ENCODE data around the gene LPIN2.

LPIN2 gene

DNA sequence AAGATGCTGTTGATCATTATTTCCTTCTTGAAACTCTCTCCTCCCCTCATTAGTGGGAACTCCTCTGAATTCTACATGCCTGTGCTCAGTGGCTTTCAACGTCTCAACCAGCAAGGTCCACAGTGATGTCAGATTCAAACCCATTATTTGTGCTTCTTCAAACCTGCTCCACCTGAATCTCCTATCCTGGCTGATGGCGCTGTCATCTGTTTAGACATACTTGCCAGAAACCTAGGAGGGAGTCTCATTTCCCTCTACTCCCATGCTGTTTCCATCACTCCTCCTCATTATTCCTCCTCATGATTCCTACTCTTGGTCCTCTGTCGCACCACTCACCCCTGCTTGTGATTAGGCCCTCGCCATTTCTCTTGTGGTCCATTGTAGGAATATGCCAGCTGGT lies 2.9 kb upstream of the LPIN2 start:
- no peak for DNase-seq (ENCODE audit: extremely low read depth, insufficient read length)
- H3K27me3 ChIP-seq (replicated peaks; ENCODE audit: control insufficient read depth, insufficient read depth, low read length), result no peaks in the 10 kb centered on the region
- TF ChIP-seq, protein P1, sequence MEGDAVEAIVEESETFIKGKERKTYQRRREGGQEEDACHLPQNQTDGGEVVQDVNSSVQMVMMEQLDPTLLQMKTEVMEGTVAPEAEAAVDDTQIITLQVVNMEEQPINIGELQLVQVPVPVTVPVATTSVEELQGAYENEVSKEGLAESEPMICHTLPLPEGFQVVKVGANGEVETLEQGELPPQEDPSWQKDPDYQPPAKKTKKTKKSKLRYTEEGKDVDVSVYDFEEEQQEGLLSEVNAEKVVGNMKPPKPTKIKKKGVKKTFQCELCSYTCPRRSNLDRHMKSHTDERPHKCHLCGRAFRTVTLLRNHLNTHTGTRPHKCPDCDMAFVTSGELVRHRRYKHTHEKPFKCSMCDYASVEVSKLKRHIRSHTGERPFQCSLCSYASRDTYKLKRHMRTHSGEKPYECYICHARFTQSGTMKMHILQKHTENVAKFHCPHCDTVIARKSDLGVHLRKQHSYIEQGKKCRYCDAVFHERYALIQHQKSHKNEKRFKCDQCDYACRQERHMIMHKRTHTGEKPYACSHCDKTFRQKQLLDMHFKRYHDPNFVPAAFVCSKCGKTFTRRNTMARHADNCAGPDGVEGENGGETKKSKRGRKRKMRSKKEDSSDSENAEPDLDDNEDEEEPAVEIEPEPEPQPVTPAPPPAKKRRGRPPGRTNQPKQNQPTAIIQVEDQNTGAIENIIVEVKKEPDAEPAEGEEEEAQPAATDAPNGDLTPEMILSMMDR (IDR thresholded peaks at IDR 0.05; ENCODE audit: insufficient read depth, low read length, poor library complexity, severe bottlenecking), result no peak
- no peaks in the 10 kb centered on the region for H3K36me3 ChIP-seq (ENCODE audit: control insufficient read depth, insufficient read depth, low read length)
- no peak overlapping the region for H3K4me3 ChIP-seq (replicated peaks; ENCODE audit: low read depth, low read length)

DNA sequence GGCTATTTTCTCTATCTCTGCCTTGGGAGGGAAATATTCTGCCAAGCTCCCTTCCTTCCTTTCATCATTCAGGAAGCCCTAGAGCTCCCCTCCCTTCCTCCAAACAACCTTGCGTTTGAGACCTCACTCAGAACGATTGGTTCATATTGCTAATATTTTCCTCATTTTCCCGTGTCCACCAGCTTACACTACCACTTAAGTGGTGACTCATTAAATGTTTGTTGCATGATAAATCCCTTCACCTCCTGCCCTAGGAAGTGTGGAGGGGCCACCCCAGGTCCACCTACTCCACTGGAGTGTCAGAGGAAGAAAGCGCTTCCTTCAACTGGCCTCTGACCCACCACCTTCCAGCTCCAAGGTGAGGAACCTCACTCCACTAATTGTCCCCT lies 2.3 kb upstream of the LPIN2 start:
- H3K36me3 ChIP-seq (ENCODE audit: control insufficient read depth, insufficient read depth, low read length), result no peaks in the 10 kb centered on the region
- TF ChIP-seq, protein P1 (IDR thresholded peaks at IDR 0.05; ENCODE audit: insufficient read depth, low read length, poor library complexity, severe bottlenecking), result no peak
- no peak for DNase-seq (ENCODE audit: extremely low read depth, insufficient read length)
- no peaks in the 10 kb centered on the region for H3K27me3 ChIP-seq (replicated peaks; ENCODE audit: control insufficient read depth, insufficient read depth, low read length)
- H3K4me3 ChIP-seq (replicated peaks; ENCODE audit: low read depth, low read length), result no peak overlapping the region

DNA sequence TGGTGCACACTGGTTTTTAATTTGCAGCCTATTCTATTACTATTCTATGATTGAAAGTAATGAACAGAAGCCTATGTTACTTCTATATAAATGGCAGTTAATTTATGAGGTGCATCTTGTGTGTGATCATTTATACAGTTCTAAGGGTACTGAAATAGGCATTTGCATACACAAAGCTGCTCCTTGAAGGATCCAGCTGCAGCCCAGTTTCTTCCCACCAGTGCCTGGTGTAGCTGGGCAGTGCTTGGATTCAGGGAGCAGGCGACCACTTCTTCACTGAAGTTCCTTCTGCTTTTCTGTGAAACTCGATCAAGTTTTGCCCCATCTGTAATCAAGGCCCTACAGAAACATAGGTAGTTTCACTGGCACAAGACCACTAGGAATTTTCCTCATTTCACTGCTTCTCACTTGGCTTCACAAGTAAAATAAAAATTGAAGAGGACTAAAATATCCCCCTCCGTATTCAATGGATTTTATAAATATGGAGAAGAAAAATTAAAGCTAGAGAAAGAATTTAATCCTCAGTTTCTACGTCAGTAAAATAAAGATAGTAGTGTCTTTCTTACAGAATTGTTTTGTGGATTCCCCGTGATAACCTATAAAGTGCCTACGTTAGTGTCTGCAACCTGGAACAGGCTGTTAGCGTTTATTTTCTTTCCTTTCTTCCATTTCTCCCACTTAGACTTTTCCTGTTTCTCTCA lies 1.7 kb upstream of the LPIN2 start:
- Histone ChIP-seq H3K4me3 (replicated peaks; ENCODE audit: low read depth, low read length) (no peak overlapping the region), H3K27me3 (replicated peaks; ENCODE audit: control insufficient read depth, insufficient read depth, low read length) (no peaks in the 10 kb centered on the region), H3K36me3 (ENCODE audit: control insufficient read depth, insufficient read depth, low read length) (no peaks in the 10 kb centered on the region)
- DNase-seq (ENCODE audit: extremely low read depth, insufficient read length), result no peak
- TF ChIP-seq, protein P1 (IDR thresholded peaks at IDR 0.05; ENCODE audit: insufficient read depth, low read length, poor library complexity, severe bottlenecking), result no peak

DNA sequence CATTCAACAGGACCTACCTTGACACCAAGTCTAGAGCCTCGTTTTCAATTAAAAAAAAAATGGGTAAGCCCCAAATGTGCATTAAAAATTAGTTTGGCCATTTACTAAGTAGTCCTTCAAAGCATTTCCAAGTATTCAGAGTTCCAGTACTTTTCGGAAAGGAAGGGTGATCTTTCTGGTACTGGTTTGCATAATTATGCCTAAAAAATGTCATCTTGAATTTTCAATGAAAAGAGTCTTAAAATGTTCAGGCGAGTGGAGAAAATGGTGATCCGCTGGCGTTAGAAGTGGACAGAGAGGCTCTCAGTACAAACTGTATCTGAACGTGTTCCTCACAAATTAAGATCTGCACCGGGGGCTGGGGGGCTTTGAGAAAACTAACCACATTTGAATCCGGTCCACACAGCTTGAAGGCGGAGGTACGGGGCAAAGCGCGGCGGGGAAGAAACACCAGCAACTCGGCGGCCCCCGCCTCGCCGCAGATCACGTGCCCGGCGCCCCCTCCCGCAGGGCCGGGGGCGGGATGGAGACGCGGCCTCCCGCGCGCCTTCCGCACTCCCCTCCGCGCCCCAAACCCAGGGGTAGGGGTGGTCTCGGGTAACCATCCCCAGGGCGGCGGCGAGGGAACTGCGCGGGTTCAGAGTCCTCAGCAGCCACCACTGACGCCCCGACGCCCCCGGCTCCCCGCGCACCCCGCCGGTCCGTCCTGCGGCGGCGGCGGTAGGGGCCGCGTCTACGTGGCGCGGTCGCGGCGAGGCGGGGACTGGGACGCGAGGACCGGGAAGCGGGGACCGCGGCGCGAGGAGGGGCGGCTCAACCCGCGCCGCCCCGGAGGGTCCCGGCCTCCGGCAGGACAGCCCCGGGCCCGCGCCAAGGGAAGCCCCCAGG lies 564 bp downstream of the LPIN2 start:
- no peaks in the 10 kb centered on the region for H3K27me3 ChIP-seq (replicated peaks; ENCODE audit: control insufficient read depth, insufficient read depth, low read length)
- H3K4me3 ChIP-seq (replicated peaks; ENCODE audit: low read depth, low read length), result peak overlapping the region; percentile 75
- TF ChIP-seq, protein P1 (IDR thresholded peaks at IDR 0.05; ENCODE audit: insufficient read depth, low read length, poor library complexity, severe bottlenecking), result no peak
- no peak for DNase-seq (ENCODE audit: extremely low read depth, insufficient read length)
- no peaks in the 10 kb centered on the region for H3K36me3 ChIP-seq (ENCODE audit: control insufficient read depth, insufficient read depth, low read length)

DNA sequence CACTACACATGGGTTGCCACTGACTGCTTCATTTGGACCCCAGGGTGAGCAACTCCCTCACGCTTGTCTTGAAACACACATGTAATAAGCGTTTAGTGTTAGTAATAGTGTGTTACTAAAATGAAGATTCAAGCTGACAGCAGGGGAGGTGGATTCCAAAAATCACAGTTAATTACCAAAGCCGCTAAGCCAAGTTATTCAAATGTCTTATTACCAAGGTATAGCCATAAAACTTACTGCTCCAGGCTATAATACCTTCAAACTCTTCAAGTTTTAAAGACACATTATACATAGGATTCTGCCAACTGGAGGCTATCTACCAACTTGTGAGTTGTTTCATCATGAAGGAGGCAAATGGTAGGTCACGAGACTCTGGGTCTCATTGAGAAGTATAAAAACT lies 2.9 kb downstream of the LPIN2 start:
- no peaks in the 10 kb centered on the region for H3K36me3 ChIP-seq (ENCODE audit: control insufficient read depth, insufficient read depth, low read length)

More for the DNA sequence above, 2.9 kb downstream of the LPIN2 start:
- DNase-seq (ENCODE audit: extremely low read depth, insufficient read length), result no peak
- TF ChIP-seq, protein P1 (IDR thresholded peaks at IDR 0.05; ENCODE audit: insufficient read depth, low read length, poor library complexity, severe bottlenecking), result no peak
- no peaks in the 10 kb centered on the region for H3K27me3 ChIP-seq (replicated peaks; ENCODE audit: control insufficient read depth, insufficient read depth, low read length)
- H3K4me3 ChIP-seq (replicated peaks; ENCODE audit: low read depth, low read length), result no peak overlapping the region
